Activated naive CD4-positive, alpha-beta T cell treated with Interleukin-2 at 50 U/mL for 16 hours (primary cell): ENCODE results near the gene TEAD1.
A peak's percentile ranks its signal among the peaks of the same experiment; 100 is the strongest.

ENCODE experiments used
- DNase-seq: peaks from one replicate; pipeline ENCODE4 v3.0.0-alpha.2; 2020

Gene TEAD1

GRCh38 chr11:12715941-12716340 lies 41.7 kb downstream of the TEAD1 start:
- DNase-seq, result no peak

DNA sequence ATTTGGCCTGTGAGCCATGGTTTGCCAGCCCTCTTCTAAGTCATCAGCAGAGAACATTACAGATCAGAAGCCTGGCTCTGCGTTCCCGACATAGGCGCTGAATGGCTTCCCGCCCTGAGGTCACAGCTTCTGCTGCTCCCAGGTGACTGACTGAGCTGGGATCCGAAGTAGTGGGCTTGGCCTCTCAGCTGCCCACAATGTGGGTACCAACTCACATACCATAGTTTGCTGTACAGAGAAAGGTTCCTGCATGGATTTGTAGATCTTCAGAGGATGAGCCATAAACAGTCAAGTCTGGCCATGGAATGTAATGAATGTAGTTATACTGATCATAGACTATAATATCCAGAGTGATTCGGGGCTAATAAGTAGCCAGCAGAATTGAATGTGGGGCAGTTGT lies 42.6 kb downstream of the TEAD1 start:
- no peak for DNase-seq

- peak; percentile 32 for DNase-seq
These were observed 43.6 kb downstream of the TEAD1 start for GRCh38 chr11:12717851-12718291.

GRCh38 chr11:12719221-12719620 lies 45.0 kb downstream of the TEAD1 start:
- no peak for DNase-seq

- no peak for DNase-seq
These were observed 47.8 kb downstream of the TEAD1 start for GRCh38 chr11:12721816-12722604.

GRCh38 chr11:12723421-12724300 lies 49.4 kb downstream of the TEAD1 start:
- DNase-seq, result no peak

- no peak for DNase-seq
These were observed 50.3 kb downstream of the TEAD1 start for GRCh38 chr11:12724301-12725054.

- no peak for DNase-seq
These were observed 51.0 kb downstream of the TEAD1 start for GRCh38 chr11:12725055-12725862.

GRCh38 chr11:12725863-12726682 lies 51.9 kb downstream of the TEAD1 start:
- no peak for DNase-seq

DNA sequence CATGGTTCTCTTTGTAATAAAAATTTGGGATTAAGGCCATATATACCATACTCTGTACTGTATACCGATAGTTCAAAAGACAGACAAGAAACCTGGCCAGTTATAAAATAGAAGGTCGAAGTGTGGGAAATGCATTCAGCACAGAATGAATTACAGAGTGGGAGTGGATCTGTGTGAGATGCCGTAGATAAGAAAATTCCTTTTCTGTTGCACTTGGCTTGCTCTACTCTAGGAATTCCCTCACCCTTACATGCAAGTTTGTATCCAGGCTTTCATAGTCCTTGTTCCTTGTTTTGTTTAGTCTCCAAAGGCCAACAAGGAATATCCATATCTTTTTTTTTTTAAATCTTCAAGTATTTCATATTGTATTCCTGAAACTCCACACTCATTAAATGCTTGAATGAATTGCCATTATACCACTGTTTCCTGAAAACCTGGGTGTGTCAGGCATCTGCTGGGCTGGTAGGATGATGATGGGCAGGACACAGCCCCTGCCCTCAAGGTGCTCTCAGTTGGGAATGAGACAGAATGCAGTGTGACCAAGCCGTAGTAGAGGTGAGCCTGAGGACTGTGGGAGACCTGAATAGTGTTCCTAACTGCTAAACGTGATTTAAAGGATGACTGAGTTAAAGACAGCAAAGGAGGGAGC lies 53.5 kb downstream of the TEAD1 start:
- DNase-seq, result no peak

DNA sequence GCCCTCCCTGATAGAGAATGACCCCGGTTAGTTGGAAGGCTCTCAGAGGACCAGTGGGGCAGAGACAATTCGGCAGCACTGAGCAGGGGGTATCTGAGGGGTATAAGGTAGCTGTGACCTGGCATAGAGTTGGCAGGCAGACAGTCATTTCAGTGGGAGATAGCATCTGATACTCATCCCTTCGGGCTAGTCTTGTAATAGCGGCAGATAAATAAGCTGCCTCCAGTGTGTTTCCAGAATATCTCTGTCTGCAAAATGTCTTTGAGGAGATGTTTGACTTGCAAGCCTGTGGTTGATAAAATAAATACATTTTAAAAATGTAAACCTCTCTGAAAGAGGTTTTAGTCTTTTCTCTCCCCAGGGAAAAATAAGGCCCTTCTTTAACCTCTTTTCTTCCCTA lies 54.2 kb downstream of the TEAD1 start:
- no peak for DNase-seq

GRCh38 chr11:12729941-12730340 lies 55.7 kb downstream of the TEAD1 start:
- no peak for DNase-seq

DNA sequence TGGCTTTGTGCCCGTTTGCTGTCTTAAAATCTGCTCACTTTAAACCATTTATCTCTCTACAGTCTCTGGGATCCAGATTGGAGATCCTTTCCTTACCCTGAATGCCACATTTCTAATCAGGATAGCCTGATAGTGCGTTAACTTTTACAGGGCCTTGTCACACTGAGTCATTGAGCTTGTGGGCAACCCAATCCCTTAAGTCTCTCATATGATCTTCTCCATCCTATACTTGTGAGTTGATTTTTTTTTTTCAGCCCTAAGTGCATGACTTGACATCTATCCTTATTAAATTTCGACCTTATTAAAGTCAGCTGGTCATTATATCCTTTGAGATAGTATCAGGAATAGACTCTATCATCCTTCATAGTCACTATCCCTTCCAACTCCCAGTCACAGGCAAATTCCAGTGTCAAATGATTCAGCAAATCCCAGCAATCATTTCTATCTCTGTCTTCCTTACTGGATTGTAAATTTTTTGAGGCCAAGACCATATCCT lies 57.7 kb downstream of the TEAD1 start:
- no peak for DNase-seq

- DNase-seq, result no peak
These were observed 58.9 kb downstream of the TEAD1 start for GRCh38 chr11:12733091-12733490.

DNA sequence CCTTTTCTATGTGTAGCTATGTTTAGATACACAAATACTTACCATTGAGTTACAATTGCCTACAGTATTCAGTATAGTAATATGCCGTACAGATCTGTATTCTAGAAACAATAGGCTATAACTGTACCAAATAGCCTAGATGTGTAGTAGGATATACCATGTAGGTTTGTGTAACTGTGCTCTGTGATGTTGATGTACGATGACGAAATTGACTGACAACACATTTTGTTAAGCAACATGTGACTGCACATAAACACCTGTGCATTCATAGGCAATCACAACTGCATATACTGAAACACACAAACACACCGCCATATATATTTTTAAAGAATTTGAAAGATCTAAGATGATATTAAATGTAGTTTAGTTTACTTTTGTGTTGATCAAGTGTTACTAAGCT lies 60.4 kb downstream of the TEAD1 start:
- DNase-seq, result no peak

DNA sequence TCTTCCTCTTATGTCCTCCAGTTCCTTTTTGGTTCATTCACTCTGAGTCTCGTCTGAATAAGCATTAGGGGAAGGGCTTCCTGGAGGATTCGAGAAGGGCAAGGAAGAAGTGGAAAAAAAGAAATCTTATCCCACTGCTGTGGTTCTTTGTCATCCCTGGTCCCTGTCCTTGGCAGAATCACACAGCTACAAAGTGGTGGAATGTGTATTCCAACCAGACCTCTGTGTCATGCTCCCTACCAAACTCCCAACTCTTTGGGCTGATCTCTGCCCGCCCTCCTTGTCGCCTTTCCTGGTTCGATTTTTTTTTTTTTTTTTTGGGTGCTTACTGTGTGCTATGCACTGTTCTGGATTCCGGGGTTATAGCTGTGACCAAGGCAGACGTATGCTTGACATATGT lies 61.0 kb downstream of the TEAD1 start:
- DNase-seq, result no peak

DNA sequence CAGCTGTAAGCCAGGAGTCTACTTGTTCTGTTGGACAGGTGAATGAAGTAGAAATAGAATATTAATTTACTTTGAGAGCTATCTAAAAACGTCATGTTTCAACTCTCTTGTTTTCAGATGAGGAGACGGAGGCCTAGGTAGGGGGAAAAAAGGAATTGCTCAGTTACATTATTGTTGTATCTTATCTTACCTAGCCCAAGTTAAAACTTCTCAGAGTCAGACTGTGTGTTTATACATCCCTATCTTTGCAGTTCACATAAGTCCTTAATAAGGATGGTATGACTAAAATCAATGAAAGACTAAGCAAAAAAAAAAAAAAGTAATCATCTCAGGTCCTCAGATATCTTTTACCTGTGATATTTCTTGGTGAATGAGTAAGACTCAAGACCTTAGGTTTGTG lies 62.8 kb downstream of the TEAD1 start:
- DNase-seq, result no peak

DNA sequence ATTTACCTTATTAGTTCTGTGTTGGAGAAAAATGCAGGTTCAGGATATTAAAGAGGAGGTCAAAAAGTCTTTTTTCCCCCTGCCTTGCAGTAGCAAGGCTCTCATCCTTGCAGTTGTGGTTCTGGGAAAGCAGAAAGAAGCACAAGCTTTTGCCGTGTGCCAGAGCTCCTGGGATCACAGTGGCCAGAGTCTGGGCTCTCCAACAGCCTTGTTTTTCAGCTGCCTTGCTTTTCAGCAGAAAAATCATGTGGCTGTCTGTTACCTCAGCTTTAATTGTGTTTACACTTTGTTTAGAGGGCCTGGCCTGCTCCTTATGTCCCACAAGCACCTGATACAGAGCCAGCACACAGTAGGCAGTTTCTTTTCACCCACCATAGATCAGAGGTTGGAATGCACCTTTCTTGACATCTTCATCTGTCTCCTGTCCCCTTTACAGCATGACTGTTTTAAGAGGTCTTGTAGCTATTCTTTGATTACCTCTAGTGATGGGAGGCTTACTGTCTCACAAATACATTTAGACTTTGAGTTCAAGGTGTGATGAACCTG lies 67.5 kb downstream of the TEAD1 start:
- DNase-seq, result no peak

DNA sequence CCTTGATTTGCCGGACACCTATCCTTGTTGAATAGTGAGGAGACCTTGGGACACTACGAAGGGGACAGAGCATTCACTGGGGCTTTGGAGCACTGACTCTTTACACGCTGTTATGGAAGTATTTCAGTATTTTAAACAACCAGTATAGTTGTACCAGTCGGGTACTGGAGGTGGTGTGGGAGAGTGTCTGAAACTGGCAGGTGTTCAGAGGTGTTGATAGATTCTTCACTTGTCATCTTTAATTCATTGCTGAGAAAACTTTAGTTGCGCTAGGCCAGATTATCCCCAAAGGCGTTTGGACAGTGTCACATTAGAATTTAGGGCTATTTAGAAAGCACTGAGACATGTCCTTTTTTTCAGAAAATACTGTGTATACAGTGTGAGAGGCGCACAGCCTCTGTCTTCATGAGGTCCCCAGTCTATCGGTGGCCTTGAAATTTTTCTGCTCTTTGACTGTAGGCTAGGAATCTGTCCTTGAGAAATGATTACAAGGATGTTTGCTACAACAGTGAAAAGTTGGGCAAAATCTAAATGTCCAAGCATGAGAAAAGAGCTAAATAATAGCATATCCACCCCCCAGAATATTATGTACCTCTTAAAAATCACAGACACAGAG lies 69.7 kb downstream of the TEAD1 start:
- no peak for DNase-seq
